Testis (tissue), 3 donors: ENCODE data around the gene CD24. TPM values are rescaled to one million over a fixed set of nuclear protein-coding genes. Genes with fewer than 3 reads are reported as not detected.

ENCODE experiments used
- DNase-seq: peaks from one replicate; pipeline ENCODE4 v3.0.0-alpha.2; 2019
- H3K27ac ChIP-seq, 2 donors: fragments of 200-600 bp; sonication (generic); one replicate each; pipeline ENCODE4 v1.5.1; 2019
- H3K27me3 ChIP-seq: fragments of 200-600 bp; sonication (generic); one replicate; pipeline ENCODE4 v1.5.1; 2019
- H3K36me3 ChIP-seq: fragments of 200-600 bp; sonication (generic); one replicate; pipeline ENCODE4 v1.5.1; 2017; ENCODE audit warnings: low read depth; ENCODE audit errors: missing control alignments
- H3K4me1 ChIP-seq: fragments of 200-600 bp; sonication (generic); one replicate; pipeline ENCODE4 v1.5.1; 2019
- H3K4me3 ChIP-seq, 2 donors: fragments of 200-600 bp; sonication (generic); one replicate each; pipeline ENCODE4 v1.5.1; 2017 to 2019
- H3K9me3 ChIP-seq: fragments of 200-600 bp; sonication (generic); one replicate; pipeline ENCODE4 v1.5.1; 2017
- CTCF ChIP-seq, 3 experiments: fragments of 450-650 bp in 2 of 3; fragments of 200-600 bp in 1 of 3; sonication (generic) in 1 of 3; IDR thresholded peaks; one replicate each; pipeline ENCODE4 v1.5.1; 2016 to 2019; ENCODE audit warnings: antibody characterized with exemption in 3 of 3, mild to moderate bottlenecking in 2 of 3, moderate library complexity in 1 of 3
- POLR2A ChIP-seq: fragments of 450-650 bp; IDR thresholded peaks from one replicate; pipeline ENCODE4 v1.6.1; 2017; ENCODE audit warnings: antibody characterized with exemption, mild to moderate bottlenecking, moderate library complexity
- WGBS, 2 donors: methylation state at CpG; one replicate each; pipeline ENCODE4 v1.1.5; 2018; 5-methylcytosine and 5-hydroxymethylcytosine counted together
- intact Hi-C: fragments of 100-400 bp; cut with DNase I; formaldehyde crosslinking; loops from one replicate; pipeline ENCODE4 v1.15.1; 2023; ENCODE audit warnings: low total_unique reads
- polyA plus RNA-seq: library from polyadenylated mRNA; stranded (reverse); fragments of 350-450 nt; fragmentation: Illumina TruSeq; extraction: RNeasy Lipid Tissue Mini Kit (QIAGEN cat#74804); gene quantifications from one replicate; pipeline ENCODE4 v1.2.3, GENCODE V29; 2014; ENCODE audit warnings: low read depth, low replicate concordance; ENCODE audit not compliant: insufficient read depth
- total RNA-seq, 2 donors: library from RNA; depleted of rRNA; stranded (reverse); fragments of >200 nt; gene quantifications; one replicate each; pipeline ENCODE4 v1.2.3, GENCODE V29; 2016

The CD24 gene
- total and polyA plus RNA-seq, 3 donors from 2014 or later = 8.6 to 25.0 (median 11.5) TPM

- H3K27ac ChIP-seq = no peak overlapping the region
- no peaks in the 10 kb centered on the region for H3K9me3 ChIP-seq
- 93 to 94% methylated on average over 1 of the region's 1 CpG for WGBS, 2 donors
- no peak for DNase-seq
- H3K27me3 ChIP-seq = no peaks in the 10 kb centered on the region
- no peak overlapping the region for H3K4me3 ChIP-seq
- intact Hi-C loops = no loop called here
- no peak for TF ChIP-seq CTCF (IDR thresholded peaks at IDR 0.05)
- TF ChIP-seq POLR2A = no peak
- no peaks in the 10 kb centered on the region for H3K36me3 ChIP-seq
- H3K4me1 ChIP-seq = no peaks in the 10 kb centered on the region
Observed at GRCh38 chr6:106964954-106965353, 9.6 kb downstream of the CD24 start.

- Histone ChIP-seq H3K36me3 (no peaks in the 10 kb centered on the region), H3K4me1 (no peaks in the 10 kb centered on the region), H3K4me3 (no peak overlapping the region), H3K9me3 (no peaks in the 10 kb centered on the region), H3K27me3 (no peaks in the 10 kb centered on the region), H3K27ac (no peak overlapping the region)
- 78 to 86% methylated on average over 1 of the region's 1 CpG for WGBS, 2 donors
- intact Hi-C loops = no loop called here
- no peak for DNase-seq
- TF ChIP-seq CTCF (IDR thresholded peaks at IDR 0.05) = no peak
- no peak for TF ChIP-seq POLR2A
Observed at GRCh38 chr6:106964099-106964498, 10.4 kb downstream of the CD24 start.

GRCh38 chr6:106963544-106963943 lies 11.0 kb downstream of the CD24 start:
- WGBS, 2 donors = 80 to 85% methylated on average over 4 of the region's 4 CpGs
- Histone ChIP-seq H3K27ac (no peak overlapping the region), H3K27me3 (no peaks in the 10 kb centered on the region), H3K4me1 (no peaks in the 10 kb centered on the region), H3K4me3 (no peak overlapping the region), H3K36me3 (no peaks in the 10 kb centered on the region), H3K9me3 (no peaks in the 10 kb centered on the region)
- no peak for DNase-seq
- intact Hi-C loops = no loop called here
- TF ChIP-seq POLR2A (no peak), CTCF (IDR thresholded peaks at IDR 0.05) (no peak)

- WGBS, 2 donors = 50 to 74% methylated on average over 2 of the region's 2 CpGs
- intact Hi-C loops = no loop called here
- no peak overlapping the region for H3K27ac ChIP-seq
Observed at GRCh38 chr6:106961801-106962200, 12.7 kb downstream of the CD24 start.

More at GRCh38 chr6:106961801-106962200, 12.7 kb downstream of the CD24 start:
- Histone ChIP-seq H3K4me1 (no peaks in the 10 kb centered on the region), H3K4me3 (no peak overlapping the region), H3K36me3 (no peaks in the 10 kb centered on the region), H3K9me3 (no peaks in the 10 kb centered on the region), H3K27me3 (no peaks in the 10 kb centered on the region)
- TF ChIP-seq POLR2A (no peak), CTCF (IDR thresholded peaks at IDR 0.05) (no peak)
- no peak for DNase-seq
